T-helper 22 cell (primary cell): Measurements from ENCODE around the gene RBMS1.

Experiments
- DNase-seq: peaks from one replicate; pipeline ENCODE4 v3.0.0-alpha.2; 2020; ENCODE audit warnings: low read depth

The RBMS1 gene

DNA sequence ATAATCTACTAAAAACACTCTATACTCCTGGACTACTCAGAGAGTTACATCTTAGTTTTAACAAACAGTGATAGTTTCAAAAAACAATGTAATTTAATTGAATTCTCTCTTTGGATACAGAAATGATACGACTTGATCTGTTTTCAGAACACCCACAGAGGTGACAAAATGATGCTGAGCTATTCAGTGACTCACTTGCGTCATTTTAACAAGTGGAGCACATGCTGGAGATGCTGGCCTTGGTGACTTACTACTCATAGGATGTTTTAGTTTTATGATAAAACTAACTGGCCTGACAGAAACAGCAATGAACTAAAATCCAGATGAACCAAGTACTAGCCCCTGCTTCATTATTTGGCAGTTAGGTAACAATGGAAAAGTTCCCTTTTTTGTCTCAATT lies 192.2 kb downstream of the RBMS1 start:
- DNase-seq = no peak

DNA sequence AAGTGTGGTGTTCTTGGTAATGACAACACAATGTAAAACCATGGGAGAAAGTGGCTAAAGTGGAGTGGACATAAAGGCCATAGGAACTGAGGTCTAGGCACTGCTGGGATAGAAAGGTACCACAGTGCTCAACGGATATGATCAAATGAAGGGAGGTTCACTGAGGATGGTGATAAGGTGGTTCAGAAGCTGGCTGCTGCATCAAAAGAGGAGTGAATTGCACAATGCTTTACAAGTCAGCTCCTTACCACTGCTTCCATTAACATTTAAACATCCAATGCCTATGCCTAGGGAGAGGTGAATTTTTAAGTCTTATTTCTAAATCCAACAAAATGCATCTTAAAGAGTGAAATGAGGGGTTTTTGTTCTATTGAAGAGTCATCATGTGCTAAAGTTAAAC lies 193.4 kb downstream of the RBMS1 start:
- DNase-seq = no peak

DNA sequence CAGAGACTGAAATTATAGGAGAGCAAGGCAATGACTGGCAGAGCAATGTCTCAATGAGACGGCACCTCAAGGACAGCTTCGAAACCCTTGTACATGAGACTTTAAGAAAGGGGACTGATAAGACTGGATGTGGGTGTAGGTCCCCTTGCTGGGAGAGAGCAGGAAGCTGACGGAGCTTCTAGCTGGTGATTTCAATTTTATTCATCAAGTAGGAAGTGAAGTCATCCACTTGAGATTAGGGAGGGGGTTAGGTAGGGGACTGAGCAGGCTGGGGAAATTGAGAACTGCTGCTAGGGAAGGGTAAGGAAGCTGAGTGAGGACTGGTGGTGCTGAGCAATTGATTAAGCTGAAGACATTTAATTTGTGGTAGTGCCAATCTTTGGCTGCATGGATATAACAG lies 194.1 kb downstream of the RBMS1 start:
- DNase-seq = no peak

DNA sequence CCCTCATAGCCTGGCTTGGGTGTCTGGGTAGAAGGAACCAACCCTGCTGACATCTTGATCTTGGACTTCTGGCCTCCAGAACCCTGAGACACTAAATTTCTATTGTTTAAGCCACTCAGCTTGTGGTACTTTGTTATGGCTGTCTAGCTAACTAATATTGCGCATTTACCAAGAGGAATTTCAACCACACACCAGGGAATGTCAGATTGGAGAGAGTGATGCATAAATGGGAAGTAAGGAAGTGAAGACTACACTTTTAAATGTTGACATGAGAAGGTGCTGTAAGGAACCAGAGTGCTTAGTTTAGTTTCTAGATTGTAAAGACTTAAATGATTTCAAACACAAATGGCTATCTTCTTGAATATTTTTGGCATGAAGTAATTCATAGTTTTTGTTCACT lies 194.6 kb downstream of the RBMS1 start:
- DNase-seq = no peak

DNA sequence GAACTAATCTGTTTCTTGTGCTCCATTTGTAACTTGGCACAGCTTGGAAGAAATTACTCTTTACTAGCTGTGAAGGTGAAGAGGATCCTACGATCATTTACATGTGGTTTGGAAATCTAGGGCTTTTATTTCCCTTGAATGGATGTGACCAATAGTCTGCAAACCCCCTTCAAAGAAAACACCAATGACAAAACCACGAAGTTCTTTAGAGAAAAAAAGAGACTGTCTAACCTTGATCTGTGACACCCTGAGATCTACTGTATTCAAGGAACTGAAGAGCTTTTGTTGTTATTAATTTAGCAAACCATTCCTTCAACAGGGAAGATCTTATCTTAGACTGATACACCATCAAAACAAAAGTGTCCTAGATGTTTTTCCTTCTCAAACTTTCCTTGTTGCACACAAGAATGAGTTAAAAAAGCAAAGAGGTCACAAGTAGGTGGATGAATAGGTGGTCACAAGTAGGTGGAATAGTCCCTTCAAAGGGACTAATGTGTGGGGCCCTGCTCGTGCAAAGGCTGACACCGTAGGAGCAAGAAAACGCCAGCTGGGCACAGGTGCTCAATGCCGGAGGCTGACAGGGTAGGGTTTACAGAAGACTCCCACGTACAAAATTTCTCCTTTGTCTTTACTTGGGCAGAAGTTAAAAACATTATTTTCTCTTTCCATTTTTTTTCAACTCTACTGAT lies 197.9 kb downstream of the RBMS1 start:
- DNase-seq = no peak

DNA sequence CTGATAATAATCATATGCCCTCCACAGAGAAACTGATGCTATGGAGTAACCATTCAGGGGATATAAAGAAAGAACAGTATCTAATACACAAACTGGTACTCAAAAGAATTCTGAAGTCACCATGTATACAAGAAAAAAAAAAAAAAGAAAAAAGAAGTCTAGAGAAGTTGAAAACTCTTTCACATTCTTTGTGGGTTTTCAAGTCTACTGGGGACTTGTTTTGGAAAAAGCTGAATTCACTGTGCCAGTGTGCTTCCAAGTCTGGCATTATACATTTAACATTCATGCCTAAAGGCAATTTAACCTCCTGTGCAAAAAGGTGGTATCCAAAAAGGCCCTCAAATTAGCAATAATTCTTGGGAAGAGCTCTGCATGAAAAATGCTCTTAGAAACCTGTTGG lies 198.7 kb downstream of the RBMS1 start:
- DNase-seq = no peak

DNA sequence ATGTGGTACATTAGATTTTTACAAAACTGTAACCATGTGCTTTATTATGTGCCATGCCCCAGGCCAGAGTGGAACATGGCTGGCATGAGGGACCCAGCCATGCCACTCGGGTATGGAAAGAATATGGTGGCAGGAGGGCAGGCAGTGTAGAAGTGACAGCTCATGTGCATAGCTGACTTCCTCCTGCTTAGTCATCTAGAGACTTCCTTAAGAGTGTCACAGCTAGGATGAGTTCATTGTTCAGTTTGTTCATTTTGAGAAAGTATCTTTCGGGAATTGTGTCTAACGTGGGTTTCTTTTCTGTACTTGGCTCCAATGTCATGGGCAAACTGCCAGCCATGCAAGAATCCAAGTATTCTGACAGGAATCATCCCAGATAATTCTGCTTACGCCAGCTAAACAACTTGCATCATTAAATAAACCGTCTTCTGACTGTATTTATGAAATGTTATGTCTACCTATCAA lies 199.2 kb downstream of the RBMS1 start:
- DNase-seq = no peak

DNA sequence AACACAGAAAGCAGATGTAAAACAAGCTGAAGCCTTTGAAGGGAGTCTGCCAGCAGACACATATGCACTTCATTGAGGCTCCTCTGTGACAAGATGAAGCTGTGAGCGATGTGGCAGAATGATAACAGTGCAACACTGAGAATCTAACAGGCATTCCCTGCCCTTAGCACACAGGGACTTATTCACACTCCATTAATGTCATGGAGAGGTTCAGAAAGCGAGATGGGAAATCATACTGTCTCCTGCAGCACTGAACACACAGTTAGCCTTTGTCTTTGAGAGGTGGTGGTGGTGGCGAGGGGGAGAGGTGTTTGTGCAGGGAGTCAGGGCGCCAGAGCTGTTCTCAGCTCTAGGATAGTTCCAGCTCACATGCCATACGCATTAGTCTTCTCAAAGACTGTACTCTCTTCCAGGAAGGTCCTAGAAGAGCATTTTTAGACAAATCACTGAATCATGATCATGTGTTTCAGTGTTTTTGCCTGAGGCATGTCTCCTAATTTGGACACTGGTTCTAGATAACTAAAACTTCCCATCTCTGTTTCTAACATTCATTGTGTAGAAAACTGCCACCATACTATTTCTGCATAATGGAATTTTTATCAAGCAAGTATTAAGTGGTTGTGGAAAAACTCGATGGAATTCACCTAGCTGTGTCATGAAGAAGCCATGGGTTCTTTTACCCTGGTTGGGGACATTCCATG lies 200.1 kb downstream of the RBMS1 start:
- no peak for DNase-seq

DNA sequence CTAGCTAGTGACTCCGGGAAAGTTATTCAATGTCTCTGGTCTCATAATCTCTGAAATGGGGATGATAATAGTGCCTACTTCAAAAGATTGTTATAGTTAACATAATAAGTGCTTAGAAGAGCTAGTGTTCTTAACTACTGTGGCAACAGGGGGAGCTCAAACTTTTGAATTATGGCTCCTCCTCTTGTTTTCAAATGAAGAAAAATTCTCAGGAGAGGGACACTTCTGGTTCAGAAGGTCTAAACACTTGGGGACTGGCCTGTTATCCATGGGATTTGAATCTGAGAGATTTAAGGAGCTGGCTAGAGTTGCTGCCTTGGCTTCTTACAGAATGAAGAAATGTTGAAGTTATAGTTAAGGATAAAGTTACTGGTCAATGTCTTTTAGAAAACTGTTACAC lies 201.4 kb downstream of the RBMS1 start:
- no peak for DNase-seq

DNA sequence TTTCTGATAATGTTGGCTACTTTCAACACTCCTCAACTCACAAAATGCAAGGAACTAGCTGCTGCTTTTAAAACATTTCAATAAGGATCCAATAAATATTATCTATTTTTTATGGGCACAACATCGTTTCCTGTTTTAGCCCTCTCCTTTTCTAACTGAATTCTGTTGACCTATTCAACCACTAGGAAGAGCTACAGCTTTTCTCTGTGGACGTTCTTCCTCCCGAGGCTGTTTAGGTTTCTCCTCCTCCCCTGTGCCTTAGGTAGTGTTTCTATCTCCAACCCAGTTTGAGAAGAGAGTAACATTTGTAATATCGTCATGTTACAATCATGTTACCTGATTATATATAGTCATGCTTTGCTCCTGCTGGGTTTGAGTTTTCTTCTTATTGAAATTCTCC lies 202.2 kb downstream of the RBMS1 start:
- no peak for DNase-seq

DNA sequence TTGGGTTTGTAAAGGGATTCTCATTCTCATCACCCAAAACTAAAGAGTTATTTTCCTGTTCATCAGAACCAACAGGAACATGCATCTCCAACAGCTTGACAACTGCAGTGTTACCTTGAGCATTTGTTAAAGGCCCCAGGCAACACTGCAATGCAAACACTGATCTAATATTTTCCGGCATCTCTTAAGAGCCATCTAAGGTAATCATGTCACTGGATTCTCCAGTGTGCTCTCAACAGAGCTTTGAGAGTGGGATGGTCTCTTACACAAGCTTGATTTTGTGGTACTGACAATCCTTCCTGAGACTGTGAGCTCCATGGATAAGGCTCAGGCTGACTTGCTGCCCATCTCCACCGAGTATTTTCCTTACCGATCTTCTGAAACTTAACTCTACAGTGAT lies 203.0 kb downstream of the RBMS1 start:
- no peak for DNase-seq

DNA sequence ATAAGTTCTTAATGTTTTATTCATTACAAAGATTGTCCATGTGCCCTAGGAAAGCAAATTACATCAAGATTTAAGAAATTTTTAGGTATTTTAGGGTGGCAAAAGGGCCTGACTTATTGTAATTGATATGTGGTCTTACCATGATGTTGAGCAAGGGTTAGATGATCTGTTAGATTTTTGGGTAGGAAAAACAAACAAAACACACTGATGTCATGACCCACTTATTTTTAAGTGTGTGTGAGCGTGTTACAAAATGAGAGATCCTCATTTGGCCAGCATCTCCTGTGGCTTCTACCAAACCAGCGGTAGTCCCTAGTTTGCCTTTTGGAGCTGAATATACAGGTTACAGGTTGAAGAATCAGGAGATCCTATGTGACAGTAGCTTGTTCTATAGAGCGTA lies 203.8 kb downstream of the RBMS1 start:
- DNase-seq = no peak

DNA sequence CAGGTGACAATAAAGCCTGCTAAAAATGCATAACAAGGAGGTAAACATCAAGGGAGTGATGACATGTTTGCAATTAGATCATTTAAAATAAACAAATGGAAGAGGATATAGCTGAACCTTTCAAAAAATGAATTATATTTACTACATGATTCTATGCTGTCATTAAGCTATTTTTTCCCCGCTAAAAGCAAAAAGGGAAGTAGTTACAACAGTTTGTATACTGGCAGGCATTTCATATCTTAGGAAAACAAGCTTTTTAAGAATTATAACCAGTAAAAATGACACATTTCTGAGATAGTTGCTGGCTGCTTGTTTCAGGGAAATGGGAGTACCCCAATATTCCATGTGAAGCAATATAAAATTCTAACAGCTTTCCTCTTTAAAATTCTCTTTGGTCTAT lies 204.5 kb downstream of the RBMS1 start:
- no peak for DNase-seq

DNA sequence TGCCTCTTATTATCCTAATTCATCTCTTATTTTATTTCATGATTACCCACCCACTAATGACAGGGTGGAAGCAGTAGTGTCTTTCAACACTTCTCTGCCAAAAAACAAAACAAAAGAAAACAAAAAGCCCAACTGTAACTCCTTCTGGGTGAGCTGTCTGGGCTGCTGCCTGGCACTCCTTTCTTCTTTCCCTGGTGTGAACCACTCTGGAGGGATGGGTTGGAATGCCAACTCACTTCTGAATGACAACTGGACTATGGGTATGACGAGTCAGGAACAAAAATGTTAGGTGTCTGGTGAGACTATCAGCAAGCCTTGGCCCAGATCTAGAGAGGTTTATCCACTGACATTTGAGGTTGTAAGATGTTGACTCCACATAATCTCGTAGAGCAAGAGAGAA lies 205.3 kb downstream of the RBMS1 start:
- no peak for DNase-seq

DNA sequence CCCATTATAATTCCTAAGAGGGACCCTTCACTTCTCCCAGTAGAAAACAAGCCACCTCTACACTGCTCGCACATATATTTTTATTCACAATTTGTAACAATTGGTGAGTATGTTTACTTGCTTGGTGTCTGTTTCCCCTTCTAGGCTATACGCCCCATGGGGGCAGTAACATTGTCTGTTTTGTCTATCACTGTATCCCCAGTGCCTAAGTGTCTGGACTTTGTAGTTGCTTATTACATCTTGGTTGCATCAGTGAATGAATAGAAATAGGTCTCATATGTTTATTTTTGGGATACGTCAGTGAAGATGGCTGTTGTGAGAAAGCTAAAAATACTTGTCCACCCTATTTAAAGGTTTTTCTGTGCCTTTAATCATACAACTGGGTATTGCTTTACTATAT lies 206.1 kb downstream of the RBMS1 start:
- no peak for DNase-seq

DNA sequence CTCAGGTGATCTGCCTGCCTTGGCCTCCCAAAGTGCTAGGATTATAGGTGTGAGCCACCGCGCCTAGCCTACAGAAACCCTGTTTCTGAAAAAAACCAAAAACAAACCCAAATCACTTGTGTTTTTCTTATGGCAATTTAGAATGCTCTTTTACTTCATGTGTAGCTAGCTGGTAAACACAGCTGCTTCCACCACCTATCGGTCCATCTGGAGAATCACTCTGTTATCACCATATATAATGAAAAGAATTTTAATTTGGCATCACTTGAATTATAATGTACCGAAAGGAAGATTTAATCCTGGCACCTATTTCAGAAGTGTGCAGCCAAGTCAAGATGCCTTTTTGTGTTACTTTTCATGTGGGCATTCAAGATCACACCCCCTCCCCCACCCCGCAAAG lies 207.1 kb downstream of the RBMS1 start:
- DNase-seq = no peak

DNA sequence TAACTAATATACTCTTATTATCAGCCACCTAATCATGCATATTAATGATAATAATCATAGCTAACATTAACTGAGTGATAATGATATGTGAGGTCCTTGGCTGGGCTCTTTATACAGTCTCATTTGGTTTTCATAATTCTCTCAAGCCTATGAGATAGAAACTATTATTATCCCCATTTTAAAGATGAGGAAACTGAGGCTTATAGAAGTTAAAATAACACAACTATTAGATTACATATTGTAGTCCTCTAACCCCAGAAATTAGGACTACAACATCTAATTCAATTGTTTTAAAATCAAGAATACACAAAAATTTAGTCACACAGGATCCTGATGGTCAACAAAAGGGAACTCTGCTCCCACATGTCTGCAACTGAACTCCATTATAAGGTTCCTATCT lies 209.9 kb downstream of the RBMS1 start:
- DNase-seq = no peak

DNA sequence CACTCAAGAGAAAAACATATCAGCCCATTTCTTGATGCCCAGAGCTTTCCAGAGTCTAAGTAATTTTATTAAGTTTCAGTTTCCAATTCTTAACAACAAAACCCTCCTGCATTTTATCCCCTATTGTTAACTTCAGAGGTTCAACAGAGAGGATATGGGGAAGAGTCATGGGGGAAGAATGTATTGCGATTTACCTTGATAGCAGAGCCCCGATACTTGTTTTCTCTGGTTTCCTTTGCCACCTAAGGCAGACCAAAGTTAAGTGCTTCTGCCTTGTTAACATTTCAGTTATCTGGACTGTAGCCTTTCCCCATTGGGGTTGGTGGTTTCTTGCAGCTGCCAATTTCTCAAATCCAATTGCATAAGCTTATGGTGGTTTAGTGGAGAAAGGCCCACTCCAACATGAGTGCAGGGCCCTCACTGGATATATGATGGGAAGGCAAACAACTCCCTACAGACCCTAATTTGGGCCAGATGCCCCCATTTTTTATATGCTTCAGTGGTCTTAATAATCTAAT lies 211.5 kb downstream of the RBMS1 start:
- no peak for DNase-seq

DNA sequence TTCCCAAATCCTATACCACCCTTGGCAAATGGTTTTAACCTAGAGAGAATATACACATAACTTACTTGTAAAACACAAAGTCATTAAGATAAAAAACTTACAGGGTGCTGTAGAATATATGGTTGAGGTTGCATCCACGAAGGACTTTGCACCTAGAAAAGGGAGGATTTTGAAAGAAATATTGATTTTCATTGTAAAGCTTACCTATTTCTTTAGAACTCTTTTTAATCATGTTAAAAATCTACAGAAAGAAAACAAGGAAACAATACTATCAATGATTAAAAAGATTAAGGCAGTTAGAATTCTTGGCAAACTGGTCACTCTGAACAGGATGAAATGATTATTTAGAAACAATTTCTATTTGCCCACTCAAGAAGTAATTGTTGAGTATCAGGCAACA lies 212.4 kb downstream of the RBMS1 start:
- no peak for DNase-seq

DNA sequence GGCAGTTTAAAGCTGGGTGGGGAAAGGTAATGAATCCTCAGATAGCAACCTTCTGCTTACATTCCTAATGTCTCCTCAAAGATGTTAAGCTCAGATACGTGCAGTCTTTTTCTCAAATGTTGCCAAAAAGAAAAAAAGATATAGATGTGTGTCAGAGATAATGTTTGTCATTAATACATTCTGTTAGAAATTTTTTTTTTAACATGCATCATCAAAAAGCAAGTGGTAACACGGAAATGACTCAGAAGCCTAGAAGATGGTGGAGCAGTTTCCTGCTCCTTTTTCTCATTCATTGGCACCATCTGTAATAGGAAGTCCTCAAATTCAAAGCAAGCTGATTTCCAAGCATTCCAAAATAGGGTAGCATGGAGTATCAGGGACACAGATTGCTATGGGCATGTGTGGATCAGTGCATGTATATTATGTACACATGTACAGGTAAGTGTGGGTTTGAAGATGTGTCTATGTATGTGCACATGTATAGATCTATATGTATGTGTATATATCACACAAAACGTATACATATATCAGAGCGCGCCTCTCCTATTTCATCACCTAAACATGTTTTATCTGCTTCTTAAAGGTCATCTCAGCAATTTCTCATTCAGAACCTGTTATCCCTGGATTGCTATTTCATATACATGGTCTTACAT lies 213.7 kb downstream of the RBMS1 start:
- DNase-seq = no peak

DNA sequence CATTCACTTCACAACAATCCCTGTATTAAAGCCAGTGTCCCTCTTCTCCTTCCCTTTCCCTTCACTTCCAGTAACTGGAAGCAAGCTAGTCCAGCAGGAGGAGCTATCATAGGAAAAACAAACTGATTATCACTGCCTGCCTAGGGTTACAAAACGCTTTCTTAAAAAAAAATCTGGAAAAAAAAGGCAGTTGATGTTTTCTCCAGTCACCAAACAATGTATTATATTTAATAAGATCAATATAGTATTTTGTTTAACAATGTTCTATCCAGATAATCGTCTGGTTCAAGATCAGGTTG lies 214.8 kb downstream of the RBMS1 start:
- no peak for DNase-seq

DNA sequence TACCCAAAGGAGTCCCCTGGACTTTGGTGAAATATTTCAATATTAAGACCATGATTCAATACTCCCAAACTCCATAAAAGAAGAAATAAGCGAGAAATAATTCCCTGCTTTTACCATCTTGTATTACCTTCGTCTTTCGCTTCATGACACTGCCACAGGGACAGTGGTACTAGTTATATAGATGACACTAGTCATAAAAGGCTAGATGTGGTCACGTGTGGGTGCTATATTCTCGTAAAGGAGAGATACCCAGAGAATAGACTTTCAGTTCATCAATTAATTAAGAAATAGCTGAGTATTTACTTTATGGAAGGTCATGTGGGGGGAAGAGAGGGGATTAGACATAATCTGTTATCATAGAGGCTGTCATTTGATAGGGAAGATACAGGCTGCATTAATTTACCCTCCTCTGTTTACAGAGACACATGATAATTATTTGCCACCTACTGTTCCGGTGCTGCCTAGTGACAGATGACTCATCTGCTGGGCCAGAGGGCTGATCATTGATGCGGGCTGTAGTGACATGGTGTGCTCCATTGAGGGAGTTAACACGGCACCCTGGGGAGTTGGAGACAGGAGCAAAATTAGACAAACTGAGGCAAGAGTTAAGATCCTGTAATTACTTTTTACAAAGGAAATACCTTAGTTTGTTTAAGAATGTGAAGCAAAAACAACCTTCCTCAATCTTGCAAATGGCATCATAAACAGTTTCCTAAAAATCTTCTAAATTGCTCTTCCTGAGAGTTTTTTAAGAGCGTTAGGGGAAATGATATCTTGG lies 215.3 kb downstream of the RBMS1 start:
- no peak for DNase-seq

DNA sequence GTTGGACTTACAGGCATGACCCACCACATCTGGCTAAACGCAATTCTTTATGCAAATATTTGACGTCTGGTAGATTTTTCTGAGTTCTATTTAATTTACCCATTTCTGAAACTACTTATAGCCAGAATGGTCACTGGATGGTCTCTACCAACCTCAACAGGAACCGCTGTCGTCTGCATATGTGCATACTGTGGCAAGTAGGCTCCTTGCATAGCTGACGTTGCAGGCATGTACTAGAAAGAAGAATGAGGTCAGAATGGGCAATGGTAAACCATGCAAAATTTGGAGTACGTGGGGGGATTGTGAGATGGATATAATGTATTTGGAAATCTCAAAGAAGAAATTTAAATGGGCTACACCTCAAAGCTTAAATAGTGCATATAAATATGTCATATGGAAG lies 216.5 kb downstream of the RBMS1 start:
- DNase-seq = no peak
